ENCODE data around the gene USB1. TPM values are rescaled to one million over a fixed set of nuclear protein-coding genes. Genes with fewer than 3 reads are reported as not detected.

Gene USB1
- total RNA-seq, 4 donors from 2014 or later: 31.5 to 51.1 (median 33.3) TPM

DNA sequence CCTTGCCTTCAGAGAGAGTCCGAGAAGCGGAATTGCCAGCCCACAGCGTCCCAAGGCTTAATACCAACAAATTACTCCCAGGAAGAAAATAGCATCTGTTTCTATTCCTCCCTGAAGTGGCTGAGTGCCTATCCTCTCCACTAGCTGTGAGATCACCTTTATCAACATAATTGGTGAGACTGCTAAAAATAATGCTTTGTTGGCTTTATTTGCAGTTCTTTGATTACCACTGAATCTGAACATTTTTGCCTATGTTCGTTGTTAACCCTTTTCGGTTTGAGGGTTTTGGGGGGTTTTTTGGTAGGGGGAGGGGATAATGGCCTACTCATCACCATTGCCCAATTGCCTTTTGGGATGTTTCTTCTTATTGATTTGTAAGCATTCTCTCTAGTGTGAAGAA, 55.4 kb downstream of the USB1 start:
- no peak for DNase-seq (ENCODE audit: extremely low spot score)
- Histone ChIP-seq H3K4me3 (no peak overlapping the region), H3K27ac (replicated peaks in 1 of 4) (no peak overlapping the region), H3K27me3 (no peaks in the 10 kb centered on the region), H3K9me3 (no peaks in the 10 kb centered on the region), H3K4me1 (no peaks in the 10 kb centered on the region), H3K36me3 (no peaks in the 10 kb centered on the region)
- TF ChIP-seq EP300 (IDR thresholded peaks at IDR 0.05): no peak
- TF ChIP-seq POLR2AphosphoS5 (IDR thresholded peaks at IDR 0.05): no peak
- no peak for TF ChIP-seq POLR2A (IDR thresholded peaks at IDR 0.05; ENCODE audit: low read depth)
- no peak for TF ChIP-seq CTCF (IDR thresholded peaks at IDR 0.05)
- intact Hi-C loops (cut with DNase I): no loop called here
- WGBS: 89% methylated on average over 5 of the region's 5 CpGs

DNA sequence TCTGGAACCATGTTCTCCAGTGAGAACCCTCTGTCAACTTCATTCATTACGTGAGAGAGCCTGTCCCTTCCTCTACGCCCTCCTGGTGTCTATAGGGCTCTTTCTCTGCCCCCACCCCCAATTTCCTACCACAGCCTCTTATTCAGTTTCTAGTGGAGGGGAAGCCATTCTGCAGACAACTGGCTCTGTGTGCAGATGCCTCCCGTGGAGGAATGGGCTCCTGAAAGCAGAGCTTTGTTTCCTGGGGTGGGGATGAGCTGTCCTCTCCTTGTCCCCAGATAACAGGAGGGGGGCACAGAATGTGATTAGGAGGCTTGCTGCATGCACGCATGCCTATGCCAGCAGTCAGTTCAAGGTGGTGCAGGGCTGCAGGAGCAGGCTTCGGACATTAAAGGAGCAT, 55.9 kb downstream of the USB1 start:
- Histone ChIP-seq H3K27me3 (no peaks in the 10 kb centered on the region), H3K4me1 (no peaks in the 10 kb centered on the region), H3K4me3 (no peak overlapping the region), H3K36me3 (no peaks in the 10 kb centered on the region), H3K27ac (replicated peaks in 1 of 4) (no peak overlapping the region), H3K9me3 (no peaks in the 10 kb centered on the region)
- intact Hi-C loops (cut with DNase I): no loop called here
- no peak for DNase-seq (ENCODE audit: extremely low spot score)
- 73% methylated on average over 5 of the region's 5 CpGs for WGBS
- TF ChIP-seq POLR2A (IDR thresholded peaks at IDR 0.05; ENCODE audit: low read depth) (no peak), CTCF (IDR thresholded peaks at IDR 0.05) (no peak), EP300 (IDR thresholded peaks at IDR 0.05) (no peak), POLR2AphosphoS5 (IDR thresholded peaks at IDR 0.05) (no peak)

GRCh38 chr16:58057784-58058183, 56.6 kb downstream of the USB1 start:
- H3K9me3 ChIP-seq: no peaks in the 10 kb centered on the region
- intact Hi-C loops (cut with DNase I): no loop called here
- no peaks in the 10 kb centered on the region for H3K36me3 ChIP-seq
- H3K27ac ChIP-seq (replicated peaks in 1 of 4): no peak overlapping the region
- H3K27me3 ChIP-seq: no peaks in the 10 kb centered on the region
- DNase-seq (ENCODE audit: extremely low spot score): no peak
- no peak for TF ChIP-seq POLR2A (IDR thresholded peaks at IDR 0.05; ENCODE audit: low read depth)
- TF ChIP-seq CTCF (IDR thresholded peaks at IDR 0.05): no peak
- no peak for TF ChIP-seq EP300 (IDR thresholded peaks at IDR 0.05)
- no peak for TF ChIP-seq POLR2AphosphoS5 (IDR thresholded peaks at IDR 0.05)
- no peak overlapping the region for H3K4me3 ChIP-seq
- H3K4me1 ChIP-seq: no peaks in the 10 kb centered on the region
- 67% methylated on average over 3 of the region's 3 CpGs for WGBS

DNA sequence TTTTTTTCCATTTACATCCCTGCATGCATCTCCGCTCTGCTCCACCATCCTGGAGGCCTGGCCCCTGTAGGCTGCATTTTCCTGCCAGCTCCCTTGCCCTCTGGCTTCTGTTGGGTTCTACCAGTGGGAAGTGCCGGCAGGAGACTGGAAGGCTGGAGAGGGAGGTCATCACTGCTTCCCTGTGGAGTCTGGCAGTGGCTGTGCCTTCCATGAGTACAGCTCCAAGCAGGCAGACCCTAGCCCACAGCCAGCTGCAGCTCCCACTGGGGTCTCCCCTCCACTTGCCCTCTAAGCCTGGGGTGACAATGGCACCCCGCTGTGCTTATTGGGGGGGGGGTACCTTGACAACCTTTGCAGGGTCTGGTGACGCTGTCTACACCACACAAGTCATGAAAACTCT, 61.6 kb downstream of the USB1 start:
- no peak for DNase-seq (ENCODE audit: extremely low spot score)
- Histone ChIP-seq H3K4me1 (peaks cover 0 to 6% (median 0%) of the 10 kb centered on the region in 4 donors), H3K4me3 (no peak overlapping the region), H3K9me3 (no peaks in the 10 kb centered on the region), H3K27ac (replicated peaks in 1 of 4) (no peak overlapping the region), H3K27me3 (no peaks in the 10 kb centered on the region), H3K36me3 (no peaks in the 10 kb centered on the region)
- 84% methylated on average over 4 of the region's 4 CpGs for WGBS
- TF ChIP-seq EP300 (IDR thresholded peaks at IDR 0.05): no peak
- no peak for TF ChIP-seq CTCF (IDR thresholded peaks at IDR 0.05)
- TF ChIP-seq POLR2AphosphoS5 (IDR thresholded peaks at IDR 0.05): no peak
- no peak for TF ChIP-seq POLR2A (IDR thresholded peaks at IDR 0.05; ENCODE audit: low read depth)
- intact Hi-C loops (cut with DNase I): no loop called here

GRCh38 chr16:58063377-58064076, 62.3 kb downstream of the USB1 start:
- 58% methylated on average over 8 of the region's 8 CpGs for WGBS
- no peaks in the 10 kb centered on the region for H3K27me3 ChIP-seq
- peaks cover 0 to 6% (median 0%) of the 10 kb centered on the region in 4 donors for H3K4me1 ChIP-seq
- no peak for DNase-seq (ENCODE audit: extremely low spot score)
- no peaks in the 10 kb centered on the region for H3K36me3 ChIP-seq
- intact Hi-C loops (cut with DNase I): no loop called here
- no peak overlapping the region for H3K27ac ChIP-seq (replicated peaks in 1 of 4)
- TF ChIP-seq CTCF (IDR thresholded peaks at IDR 0.05) (no peak), POLR2A (IDR thresholded peaks at IDR 0.05; ENCODE audit: low read depth) (no peak), EP300 (IDR thresholded peaks at IDR 0.05) (no peak), POLR2AphosphoS5 (IDR thresholded peaks at IDR 0.05) (no peak)
- no peak overlapping the region for H3K4me3 ChIP-seq
- no peaks in the 10 kb centered on the region for H3K9me3 ChIP-seq
